Measurements from ENCODE around the gene FMN1.

DNA sequence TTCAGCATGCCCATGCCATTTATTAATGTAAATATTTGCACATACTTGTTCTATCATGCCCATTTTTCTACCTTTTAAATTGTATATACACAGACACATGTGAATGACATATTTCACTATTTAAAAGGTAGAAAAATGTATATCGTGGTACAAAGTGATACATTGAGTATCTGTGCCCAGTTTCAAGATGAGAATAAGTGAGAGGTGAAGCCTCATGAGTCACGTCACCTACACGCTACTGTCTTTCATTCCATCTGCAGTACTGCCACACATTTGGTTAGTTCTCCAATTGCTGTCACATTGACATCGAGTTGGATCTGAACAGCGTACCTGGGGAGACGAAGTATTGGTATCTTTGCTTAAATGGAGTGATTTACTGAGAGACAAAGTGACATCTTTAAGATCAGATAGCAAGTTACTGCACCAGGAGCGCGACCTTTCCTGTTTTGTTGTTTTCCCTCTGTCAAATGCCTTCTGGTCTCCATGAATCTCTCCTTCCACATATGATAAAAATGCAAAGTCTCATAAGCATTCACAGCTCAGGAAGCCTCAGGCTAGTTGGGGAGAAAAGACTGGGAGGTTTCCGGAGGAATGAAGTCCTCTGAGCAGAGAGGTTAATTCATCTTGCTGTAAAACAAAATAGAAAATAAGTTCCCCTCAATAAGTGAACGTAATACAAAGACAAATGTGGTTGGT is 464.7 kb downstream of the FMN1 start:
- TF ChIP-seq, protein P1, sequence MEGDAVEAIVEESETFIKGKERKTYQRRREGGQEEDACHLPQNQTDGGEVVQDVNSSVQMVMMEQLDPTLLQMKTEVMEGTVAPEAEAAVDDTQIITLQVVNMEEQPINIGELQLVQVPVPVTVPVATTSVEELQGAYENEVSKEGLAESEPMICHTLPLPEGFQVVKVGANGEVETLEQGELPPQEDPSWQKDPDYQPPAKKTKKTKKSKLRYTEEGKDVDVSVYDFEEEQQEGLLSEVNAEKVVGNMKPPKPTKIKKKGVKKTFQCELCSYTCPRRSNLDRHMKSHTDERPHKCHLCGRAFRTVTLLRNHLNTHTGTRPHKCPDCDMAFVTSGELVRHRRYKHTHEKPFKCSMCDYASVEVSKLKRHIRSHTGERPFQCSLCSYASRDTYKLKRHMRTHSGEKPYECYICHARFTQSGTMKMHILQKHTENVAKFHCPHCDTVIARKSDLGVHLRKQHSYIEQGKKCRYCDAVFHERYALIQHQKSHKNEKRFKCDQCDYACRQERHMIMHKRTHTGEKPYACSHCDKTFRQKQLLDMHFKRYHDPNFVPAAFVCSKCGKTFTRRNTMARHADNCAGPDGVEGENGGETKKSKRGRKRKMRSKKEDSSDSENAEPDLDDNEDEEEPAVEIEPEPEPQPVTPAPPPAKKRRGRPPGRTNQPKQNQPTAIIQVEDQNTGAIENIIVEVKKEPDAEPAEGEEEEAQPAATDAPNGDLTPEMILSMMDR (IDR thresholded peaks at IDR 0.05; ENCODE audit: low read depth, low read length, poor library complexity, severe bottlenecking) = no peak
- TF ChIP-seq EZH2phosphoT487 (IDR thresholded peaks at IDR 0.05; ENCODE audit: borderline replicate concordance, low read length) = no peak

Data from DOHH2 (cell line).